Measurements from ENCODE around the gene ADORA1.

ADORA1 gene

GRCh38 chr1:203175827-203176241 is 48.3 kb downstream of the ADORA1 start:
- DNase-seq = no peak

GRCh38 chr1:203176273-203177035 is 48.9 kb downstream of the ADORA1 start:
- DNase-seq = no peak

- DNase-seq = no peak
These were observed 49.5 kb downstream of the ADORA1 start for GRCh38 chr1:203177036-203177405.

GRCh38 chr1:203177470-203178039 is 50.0 kb downstream of the ADORA1 start:
- peak; percentile 55 for DNase-seq

GRCh38 chr1:203178083-203178482 is 50.6 kb downstream of the ADORA1 start:
- peak; percentile 49 for DNase-seq

- no peak for DNase-seq
These were observed 51.5 kb downstream of the ADORA1 start for GRCh38 chr1:203178821-203179666.

- no peak for DNase-seq
These were observed 52.1 kb downstream of the ADORA1 start for GRCh38 chr1:203179667-203180005.

- no peak for DNase-seq
These were observed 53.2 kb downstream of the ADORA1 start for GRCh38 chr1:203180611-203181330.

GRCh38 chr1:203181586-203182386 is 54.3 kb downstream of the ADORA1 start:
- no peak for DNase-seq

GRCh38 chr1:203182387-203182953 is 54.9 kb downstream of the ADORA1 start:
- no peak for DNase-seq

GRCh38 chr1:203183828-203184227 is 56.3 kb downstream of the ADORA1 start:
- no peak for DNase-seq

- no peak for DNase-seq
These were observed 56.9 kb downstream of the ADORA1 start for GRCh38 chr1:203184467-203184866.

GRCh38 chr1:203185061-203185461 is 57.5 kb downstream of the ADORA1 start:
- no peak for DNase-seq

- DNase-seq = no peak
These were observed 58.1 kb downstream of the ADORA1 start for GRCh38 chr1:203185585-203185984.

GRCh38 chr1:203186091-203186445 is 58.5 kb downstream of the ADORA1 start:
- DNase-seq = no peak

- no peak for DNase-seq
These were observed 59.1 kb downstream of the ADORA1 start, which contains the start of gene CHI3L1 for GRCh38 chr1:203186446-203187303. CHI3L1 (minus strand) TSS chr1:203186704; CDS start chr1:203186623, 81 bp downstream.

- no peak for DNase-seq
These were observed 59.8 kb downstream of the ADORA1 start for GRCh38 chr1:203187304-203187685.

GRCh38 chr1:203187689-203188264 is 60.3 kb downstream of the ADORA1 start:
- DNase-seq = no peak

- no peak for DNase-seq
These were observed 61.2 kb downstream of the ADORA1 start for GRCh38 chr1:203188686-203189232.

- no peak for DNase-seq
These were observed 62.4 kb downstream of the ADORA1 start for GRCh38 chr1:203189951-203190352.
